Activated CD8-positive, alpha-beta memory T cell treated with anti-CD3 and anti-CD28 coated beads for 48 hours (primary cell): ENCODE data around the gene EVC2.

Experiments
- DNase-seq, 3 experiments: peaks; one replicate each; pipeline ENCODE4 v3.0.0-alpha.2; 2020; ENCODE audit warnings: low read depth in 2 of 3, low spot score in 2 of 3

EVC2 gene

DNA sequence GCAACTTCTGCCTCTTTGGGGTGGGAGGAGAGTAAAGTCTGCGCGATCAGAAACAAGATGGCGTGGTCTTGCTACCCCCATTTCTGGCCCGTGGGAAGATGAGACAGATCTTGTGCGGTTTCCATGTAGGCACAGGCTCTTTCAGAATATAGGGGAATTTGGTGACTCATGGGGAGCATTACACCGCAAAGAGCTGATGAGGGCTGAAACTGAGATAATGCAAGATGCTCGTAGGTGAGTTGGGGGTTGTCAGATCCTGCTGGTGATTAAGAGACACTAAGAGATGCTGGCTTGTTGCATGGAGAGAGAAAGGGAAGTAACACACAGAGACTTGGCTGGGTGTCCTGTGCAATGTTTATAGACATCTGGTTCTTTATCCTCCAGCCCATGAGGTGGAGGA, 4.2 kb upstream of the EVC2 start:
- DNase-seq, result no peak

DNA sequence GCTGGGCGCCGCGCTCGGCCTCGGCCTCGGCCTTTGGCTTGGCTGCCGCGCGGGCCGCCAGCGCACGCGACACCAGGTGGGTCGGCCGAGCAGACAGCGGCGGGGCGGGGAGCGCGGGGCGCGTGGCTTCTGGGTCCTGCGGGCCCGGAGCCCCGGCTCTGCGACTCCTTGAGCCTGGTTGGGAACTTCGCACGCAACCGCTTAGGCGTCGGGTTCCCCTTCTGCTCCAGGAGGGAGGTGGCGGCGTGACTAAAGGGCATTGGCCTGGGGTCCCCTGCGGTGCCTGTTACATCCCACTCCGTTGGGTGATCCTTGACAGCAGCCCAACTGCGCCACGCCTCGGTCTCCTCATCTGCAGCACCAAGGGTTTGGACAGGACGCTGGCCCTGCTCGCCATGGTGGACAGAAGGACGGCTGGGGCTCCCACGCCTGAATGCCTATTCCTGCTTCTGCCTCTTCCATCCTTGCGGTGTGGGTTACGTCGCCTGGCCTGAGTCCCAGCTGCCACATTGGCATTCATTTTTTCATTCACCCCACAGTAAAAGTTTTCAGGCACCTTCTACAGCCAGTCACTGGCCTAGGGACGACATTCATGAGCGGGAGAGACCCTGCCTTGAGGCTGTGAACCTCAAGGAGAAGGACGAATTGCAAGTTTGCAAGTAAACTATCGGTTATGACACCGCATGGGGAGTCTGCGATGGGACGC, 3.3 kb upstream of the EVC2 start:
- no peak for DNase-seq

DNA sequence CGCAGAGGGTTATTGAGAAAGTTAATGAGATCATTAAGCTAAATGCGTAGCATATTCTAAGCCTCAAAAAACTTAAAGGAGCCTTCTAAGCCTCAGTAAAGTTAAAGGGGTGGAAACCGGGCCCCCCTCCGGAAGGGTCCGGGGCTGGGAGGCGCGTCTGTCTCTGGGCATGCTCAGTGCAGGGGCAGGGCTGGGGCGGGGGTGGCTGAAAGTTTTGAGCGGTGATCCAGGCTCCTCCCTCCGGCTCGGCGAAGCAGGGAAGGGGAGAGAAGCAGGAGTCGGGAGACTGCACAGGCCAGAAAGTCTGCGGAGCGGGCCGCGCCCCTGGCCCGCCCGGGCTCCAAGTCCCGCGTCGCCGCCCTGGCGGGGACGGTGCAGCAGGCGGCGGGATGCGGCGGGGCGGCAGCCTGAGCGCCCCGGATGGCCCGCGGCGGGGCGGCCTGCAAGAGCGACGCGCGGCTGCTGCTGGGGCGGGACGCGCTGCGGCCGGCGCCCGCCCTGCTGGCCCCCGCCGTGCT, 2.7 kb upstream of the EVC2 start, which contains the start of gene EVC:
Gene EVC (plus strand): TSS at position 241 of the 518 bp plus-strand sequence. CDS start 180 bp downstream, at position 421.
- DNase-seq, result no peak

DNA sequence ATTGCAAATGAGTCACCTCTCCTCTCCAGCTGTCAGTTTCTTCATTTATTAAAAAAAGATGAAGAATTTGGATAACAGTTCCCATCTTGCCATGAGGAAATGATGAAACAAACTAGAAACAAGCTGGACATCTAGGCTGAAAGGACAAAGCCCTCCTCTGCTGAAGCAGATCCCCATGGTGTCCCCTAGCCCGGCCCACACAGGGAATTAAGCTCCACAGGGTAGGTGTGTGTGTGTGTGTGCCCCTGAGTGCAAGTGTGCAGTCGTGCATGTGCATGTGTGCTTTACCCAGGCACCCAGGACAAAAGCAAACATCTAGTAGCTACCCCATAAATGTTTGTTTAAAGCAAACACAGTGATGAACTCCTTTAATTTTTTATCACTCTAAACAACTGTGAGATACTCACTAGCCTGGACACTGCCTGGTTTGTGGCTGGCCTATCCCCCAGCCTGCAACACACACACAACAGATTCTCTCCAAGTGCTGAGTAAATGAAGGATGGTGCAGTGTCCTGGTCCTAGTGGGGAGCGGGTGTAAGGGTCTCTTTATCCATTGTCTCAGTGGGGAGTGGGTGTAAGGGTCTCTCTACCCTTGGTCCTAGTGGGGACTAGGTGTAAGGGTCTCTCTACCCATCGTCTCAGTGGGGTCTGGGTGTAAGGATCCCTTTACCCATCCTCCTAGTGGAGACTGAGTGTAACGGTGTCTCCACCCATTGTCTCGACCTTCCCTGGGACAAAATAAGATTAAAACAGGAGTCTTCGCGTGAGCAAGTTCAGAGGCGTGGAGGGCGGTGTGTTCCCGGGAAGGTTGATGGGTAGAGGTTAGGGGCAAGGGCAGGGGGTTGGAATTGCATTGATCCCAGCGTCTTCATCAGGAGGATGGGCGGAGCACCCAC, 2.0 kb upstream of the EVC2 start:
- DNase-seq, result no peak

DNA sequence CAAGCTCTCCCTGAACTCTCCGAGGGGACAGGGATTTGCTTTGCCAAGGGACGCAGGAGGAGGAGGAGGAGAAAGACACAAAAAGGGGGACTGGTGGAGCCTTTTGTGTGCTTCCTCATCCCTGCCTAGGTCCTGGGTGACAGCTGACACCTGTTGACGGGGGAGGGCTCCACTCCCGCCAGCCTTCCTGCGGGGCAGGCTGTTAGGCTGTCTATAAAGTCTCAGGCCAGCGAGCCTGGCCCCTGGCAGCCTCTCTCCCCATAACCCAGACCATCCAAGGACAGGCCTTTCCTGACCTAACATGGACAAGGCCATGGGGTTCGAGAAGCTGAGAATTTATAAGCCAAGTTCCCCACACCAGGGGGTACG, 832 bp upstream of the EVC2 start:
- DNase-seq, result no peak

DNA sequence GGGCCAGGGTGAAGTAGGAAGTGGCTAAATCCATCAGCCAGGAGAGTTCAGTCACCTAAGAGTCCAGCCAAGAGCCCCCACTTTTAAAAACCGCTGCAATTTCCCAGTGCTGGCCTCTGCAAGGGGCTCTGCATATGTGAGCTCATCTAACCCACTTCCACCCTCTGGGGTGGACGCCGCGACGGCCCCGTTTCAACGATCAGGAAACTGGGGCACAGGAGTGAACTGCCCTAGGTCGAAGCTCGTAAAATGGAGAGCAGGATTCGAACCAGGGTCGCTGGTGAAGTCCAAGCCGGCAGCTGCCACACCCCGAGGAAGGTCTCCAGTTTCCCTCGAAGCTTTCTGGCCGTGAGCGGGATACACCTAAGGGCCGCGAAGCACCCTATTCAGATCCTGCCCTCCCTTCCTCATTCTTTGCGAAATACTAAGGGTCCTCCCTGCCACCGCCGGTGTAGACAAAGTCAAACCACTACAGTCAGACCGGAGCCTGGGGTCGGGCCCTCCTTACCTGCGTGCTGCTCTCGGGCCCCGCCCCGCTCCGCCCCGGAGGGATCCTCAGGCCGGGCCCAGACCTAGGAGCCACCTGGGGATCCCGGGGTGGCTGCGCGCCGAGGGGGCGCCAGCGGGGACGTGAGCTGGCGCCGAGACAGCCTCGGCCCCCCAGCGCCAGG, 446 bp downstream of the EVC2 start:
- DNase-seq, result no peak

DNA sequence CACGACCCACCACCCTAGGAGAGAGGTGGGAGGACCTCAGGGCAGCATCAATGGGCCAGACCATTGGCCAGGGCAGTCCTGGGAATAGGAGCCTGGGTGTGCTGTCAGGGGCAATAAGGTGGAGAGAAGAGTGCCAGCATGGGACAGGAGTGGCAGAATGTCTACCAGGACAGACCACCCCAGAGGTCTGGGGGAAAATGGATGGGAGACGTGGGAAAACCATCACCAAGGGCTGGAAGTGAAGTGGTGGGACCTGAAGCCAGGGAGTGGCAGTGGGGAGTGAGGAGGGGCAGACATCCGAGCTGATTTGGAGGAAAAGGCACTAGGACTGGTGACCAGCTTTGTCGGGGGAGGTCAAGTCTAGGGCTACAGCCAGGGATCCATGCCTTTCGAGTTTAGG, 993 bp downstream of the EVC2 start:
- DNase-seq, result no peak

DNA sequence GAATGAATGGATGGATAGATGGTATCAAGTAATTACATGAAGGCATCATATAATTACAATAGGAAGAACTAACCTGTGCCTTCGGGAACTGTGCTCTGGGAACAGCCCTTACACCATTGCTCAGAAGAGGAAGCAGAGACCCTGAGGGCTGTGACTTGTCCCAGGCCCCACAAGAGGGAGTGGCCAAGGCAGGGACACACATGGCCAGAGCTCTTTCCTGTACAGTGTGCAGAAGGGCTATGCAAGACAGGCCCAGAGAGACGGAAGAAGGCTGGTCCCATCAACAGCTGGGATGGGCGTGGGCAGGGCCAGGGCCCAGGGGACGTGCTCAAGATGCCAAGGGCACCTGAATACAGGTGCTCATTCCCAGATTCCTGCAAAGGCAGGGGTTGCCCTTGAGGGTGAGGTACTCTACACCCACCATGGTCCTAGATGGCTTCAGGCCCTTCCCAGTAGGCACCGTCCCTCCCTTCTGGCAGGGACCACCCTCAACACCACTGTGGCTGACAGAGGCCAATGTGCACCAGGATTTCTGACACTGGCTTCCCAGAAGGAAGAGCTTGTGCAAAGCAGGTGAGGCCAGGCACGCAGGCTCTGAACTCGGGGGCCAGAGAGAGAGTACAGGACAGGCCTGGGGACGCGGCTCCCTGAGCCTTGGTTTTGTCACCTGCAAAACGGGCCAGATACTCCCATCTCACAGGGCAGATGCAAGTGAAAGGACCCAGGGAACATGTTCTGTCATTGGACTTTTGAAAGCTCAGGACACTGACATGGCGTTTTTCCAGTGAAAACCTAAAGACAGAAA, 1.7 kb downstream of the EVC2 start:
- no peak for DNase-seq

DNA sequence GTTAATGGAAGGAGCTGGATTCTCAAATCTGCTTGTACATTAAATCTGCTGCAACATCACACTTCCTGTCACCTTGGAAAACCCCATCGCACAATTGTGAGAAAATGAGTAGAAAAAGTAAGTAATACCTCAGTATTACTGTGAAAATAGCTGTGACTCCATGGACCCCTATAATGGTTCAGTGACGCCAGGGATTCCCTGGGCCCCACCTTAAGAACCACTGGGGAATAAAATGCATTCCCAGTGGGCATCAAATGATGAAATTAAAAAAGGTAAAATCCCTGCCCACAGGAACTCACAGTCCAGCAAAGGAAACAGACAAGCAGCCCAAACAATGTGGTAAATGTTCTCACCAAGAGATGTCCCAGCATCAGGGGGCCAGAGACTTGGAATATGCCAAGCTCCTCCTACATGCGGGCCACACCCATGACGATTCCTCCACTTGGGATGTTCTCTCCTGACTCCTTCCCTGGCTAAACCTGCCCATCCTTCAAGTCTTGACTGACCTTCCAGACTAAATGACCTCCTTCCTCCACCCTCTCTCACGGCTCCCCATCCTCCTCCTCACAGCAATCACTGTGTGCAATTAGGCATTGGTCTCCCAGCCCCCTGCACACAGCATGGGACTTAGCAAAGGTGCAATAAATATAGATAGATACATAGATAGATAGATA, 2.6 kb downstream of the EVC2 start:
- no peak for DNase-seq

DNA sequence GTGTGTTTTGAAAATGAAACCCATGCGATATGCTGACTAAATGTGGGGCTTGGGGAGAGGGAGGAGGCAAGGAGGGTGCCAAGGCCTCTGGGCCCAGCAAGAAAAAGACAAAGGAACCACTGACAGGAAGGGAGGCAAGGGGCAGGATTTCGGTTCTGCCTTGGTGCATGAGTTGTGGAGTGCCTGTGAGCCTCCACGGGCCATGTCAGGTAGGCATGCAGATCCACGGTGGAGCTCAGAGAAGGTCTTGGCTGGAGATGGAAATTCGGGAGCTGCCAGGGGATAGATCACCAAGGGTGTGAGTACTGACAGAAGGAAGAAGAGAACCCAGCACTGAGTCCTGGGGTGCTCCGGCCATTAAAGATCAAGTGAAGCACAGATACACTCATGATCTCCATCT, 4.1 kb downstream of the EVC2 start:
- no peak for DNase-seq

DNA sequence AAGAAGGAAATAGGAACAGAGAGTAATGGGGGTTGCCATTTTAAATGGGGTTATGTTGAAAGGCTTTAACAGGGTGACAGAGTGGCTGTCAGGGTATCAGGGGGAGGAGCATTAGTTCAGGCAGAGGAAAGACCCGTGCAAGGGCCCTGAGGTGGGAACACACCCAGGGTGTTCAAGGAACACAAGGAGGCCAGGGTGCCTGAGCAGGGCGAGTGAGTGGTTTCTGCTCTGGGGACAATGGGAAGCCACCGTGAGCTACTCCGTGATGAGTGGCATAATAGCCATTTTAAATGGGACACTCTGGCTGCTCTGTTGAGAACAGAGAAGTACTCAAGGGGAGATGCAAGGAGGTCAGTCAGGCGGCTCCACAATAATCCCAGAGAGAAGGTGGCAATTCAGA, 4.5 kb downstream of the EVC2 start:
- no peak for DNase-seq

DNA sequence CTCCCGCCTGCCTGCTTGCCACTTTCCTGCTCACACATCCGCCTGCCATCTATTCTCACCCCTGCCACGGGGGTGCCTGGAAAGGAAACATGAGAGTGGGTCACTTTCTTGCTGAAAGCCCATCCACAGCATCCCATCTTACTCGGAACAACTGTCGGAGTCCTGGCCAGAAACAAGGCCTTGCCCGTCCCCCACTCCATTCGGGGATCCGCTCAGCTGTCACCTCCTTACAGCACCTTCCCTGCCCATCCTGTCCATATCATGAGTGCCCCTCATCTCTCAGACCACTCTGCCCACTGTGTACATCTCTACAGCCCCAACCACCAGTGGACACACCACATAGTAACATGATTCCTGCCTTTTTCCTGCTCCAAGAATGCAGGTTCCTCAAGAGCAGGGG, 6.4 kb downstream of the EVC2 start:
- DNase-seq, result no peak

DNA sequence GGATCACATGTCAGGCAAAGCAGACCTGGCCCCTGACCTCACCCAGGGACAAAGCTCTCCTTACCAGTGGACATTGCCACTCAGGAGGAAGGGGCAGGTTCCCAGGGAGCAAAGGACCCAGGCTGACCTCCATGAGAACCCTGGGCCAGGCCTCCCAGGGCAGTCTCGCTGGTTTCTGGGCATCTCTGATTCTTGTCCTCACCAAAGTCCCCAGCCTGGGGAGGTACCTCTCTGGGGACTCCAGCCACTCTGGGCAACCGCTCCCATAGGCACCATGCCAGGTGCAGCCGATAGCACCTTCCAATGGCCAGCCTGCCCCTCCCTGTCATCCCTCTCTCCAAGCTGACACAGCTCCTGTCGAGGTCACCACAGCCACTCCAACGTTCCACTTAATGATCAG, 7.9 kb downstream of the EVC2 start:
- DNase-seq, result no peak

DNA sequence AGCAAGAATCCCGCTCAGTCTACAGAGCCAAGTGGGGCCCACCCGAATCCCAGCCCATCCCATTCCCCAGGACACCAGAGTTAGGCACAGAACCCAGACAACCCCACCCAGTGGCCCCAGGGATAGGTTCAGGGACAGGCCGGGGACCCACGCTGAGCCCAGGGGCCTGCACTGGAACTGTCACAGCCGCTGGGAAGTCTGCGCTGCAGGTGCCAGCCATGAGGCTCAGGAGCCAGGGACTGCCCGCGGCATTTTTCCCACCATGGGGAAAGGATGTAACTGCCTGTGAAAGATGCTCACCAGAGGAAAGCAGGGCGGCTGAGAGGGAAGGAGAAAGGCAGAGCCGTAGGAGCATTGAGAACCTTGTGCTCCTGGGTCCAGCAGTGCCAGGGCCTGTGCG, 12.0 kb downstream of the EVC2 start:
- DNase-seq, result no peak

DNA sequence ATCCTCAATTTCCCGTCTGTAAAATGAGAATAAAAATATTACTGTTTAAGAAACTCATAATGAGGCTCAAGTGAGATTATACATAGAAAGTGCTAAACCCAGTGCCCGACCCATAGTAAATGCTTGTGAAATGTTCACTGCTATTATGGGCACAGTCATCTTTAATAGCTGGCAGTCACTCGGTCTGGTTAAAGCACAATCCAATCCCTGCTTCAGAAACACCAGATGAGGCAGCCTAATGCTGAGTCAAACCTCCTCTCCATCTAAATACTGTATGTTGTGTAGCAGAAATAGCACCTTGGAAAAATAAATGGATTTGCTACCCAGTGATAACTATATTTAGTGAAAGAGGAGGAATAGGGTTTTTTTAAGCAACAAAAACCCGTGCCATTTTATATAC, 14.5 kb downstream of the EVC2 start:
- DNase-seq, result no peak

DNA sequence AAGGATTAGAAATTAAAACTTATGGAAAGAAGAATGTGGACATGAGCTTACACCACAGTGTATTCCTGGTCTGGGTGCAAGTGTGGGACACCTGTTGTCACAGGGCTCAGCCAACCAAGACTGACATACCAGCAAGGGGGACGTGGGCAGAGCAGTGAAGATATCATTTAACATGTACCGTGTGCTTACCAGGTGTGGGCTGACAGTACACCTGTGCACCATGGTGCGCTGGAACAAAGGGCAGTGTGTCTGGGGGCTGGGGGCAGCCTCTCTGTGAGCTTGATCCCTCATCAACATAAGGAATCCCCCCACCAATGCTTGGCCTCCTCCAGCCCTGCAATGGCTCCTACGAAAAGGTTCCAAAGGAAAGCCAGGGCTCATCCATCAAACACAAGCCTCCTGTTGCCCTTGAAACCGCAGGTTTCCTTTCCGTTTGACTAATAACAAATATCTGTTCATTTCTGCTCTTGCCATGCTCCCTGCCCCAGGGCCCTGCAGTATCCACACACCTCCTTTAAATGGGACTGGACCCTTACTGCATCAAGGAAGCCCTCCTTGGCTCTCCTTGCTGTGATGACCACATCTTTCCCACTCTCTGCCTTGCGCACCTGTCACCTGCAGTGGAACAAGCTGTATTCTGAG, 16.7 kb downstream of the EVC2 start:
- DNase-seq, result no peak

DNA sequence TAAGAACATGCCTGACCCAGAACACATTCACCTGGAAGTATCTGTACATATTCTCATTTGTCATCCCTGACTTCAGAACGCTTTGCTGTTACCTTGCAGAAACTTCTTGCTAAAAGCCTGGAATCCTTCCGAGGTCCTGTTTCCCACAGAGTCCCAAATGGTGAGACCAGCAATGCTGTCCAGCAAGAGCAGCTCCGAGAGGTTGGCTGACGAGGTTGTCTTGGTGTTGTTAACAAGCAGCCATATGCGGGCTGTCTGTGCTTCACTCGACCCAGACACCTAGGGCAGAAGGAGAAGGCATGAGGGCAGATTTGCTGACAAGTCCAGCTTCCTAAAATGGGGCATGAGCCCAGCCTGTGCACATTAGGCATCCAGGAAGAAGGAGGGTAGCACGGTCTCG, 19.3 kb downstream of the EVC2 start:
- DNase-seq, result no peak

DNA sequence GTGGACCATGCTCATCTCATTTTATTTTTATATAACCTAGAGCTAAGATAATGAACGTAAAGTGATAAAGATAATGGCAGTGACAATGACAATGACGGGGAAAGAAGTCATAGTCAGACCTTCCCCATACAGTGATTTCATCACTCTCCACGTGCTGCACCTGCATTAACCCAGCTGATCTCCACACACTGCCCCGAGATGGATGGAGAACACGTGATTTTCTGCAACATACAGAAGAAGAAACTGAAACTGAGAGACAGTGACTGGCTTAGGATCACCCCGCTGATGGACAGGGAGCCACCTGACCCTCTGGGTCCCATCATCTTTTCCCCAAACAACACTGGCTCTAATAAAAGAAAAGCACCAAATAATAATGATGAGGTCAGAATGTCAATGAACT, 22.0 kb downstream of the EVC2 start:
- no peak for DNase-seq

DNA sequence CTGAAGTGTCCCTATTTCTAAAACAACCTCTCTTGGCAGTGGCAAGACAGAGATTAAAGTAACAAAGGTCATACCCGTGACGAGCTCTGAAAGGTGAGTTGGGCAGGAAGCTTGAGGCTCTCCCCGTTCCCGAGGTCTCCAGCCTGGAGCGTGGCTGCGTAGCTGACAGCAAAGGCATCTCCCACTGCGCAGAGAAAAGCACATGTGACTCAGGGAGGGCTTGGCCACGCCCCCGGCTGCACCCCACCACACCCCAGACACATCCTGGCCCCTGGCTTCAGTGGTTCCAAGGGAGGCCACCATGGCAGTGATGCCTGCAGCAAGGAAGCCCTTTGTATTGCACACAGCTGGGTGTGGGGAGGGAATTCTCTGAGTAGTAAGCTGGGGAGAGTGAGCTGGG, 23.1 kb downstream of the EVC2 start:
- DNase-seq, result no peak

DNA sequence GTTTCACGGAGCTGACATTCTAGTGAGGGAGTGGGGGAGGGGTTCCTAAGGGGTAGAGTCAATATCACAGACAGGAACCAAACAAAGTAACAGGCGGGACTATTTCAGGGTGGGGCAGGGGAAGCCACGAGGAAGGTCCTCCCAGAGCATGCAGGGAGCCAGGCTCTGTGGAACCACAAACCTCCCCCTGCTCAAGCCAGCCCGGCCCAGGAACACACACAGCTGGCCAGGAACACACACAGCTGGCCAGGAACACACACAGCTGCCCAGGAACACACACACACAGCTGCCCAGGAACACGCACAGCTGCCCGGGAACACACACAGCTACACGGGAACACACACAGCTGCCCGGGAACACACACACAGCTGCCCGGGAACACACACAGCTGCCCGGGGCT, 24.8 kb downstream of the EVC2 start:
- no peak for DNase-seq
